Measurements from ENCODE around the gene C4orf33.

DNA sequence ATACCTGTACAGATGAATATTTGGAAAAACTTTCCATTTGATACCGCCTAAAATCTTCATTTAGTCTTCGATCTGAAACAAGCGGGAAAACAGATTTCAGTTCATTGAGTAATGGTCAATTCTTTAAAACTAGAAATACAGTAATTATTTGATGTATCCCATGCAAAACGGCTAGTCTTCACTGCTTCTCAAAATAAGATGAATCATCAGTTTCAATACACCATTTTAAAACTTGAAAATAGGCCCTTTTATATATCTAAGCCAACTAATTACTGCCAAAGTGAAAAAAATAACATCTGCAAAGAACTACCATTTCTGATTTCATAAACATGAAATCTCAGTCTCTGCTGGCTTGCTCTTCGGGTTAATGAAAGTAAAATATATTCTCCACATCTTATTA is 13.7 kb upstream of the C4orf33 start:
- TF ChIP-seq POLR2A (IDR thresholded peaks at IDR 0.05) (no peak), CTCF (IDR thresholded peaks at IDR 0.05) (no peak)

Data from Peyer's patch (tissue), 4 donors.